GM19238 (cell line): Measurements from ENCODE around the gene TNFSF8.

Experiments
- DNase-seq: peaks from one replicate; pipeline ENCODE4 v3.0.0; 2011; ENCODE audit warnings: low spot score; ENCODE audit not compliant: insufficient read length

TNFSF8 gene

GRCh38 chr9:114930056-114930812 lies at the start of gene TNFSF8:
Gene TNFSF8 (minus strand): TSS chr9:114930591. CDS start chr9:114930303, 288 bp downstream.
- no peak for DNase-seq

GRCh38 chr9:114973216-114973615 lies 42.8 kb upstream of the TNFSF8 start:
- DNase-seq, result no peak

- DNase-seq, result no peak
These were observed 42.2 kb upstream of the TNFSF8 start for GRCh38 chr9:114972510-114973136.

GRCh38 chr9:114969269-114969668 lies 38.9 kb upstream of the TNFSF8 start:
- no peak for DNase-seq

- DNase-seq, result no peak
These were observed 38.3 kb upstream of the TNFSF8 start for GRCh38 chr9:114968671-114969070.

- no peak for DNase-seq
These were observed 35.2 kb upstream of the TNFSF8 start for GRCh38 chr9:114965564-114965963.

- no peak for DNase-seq
These were observed 32.4 kb upstream of the TNFSF8 start for GRCh38 chr9:114962809-114963208.

GRCh38 chr9:114960276-114960675 lies 29.9 kb upstream of the TNFSF8 start:
- no peak for DNase-seq

- no peak for DNase-seq
These were observed 28.4 kb upstream of the TNFSF8 start for GRCh38 chr9:114958844-114959235.

GRCh38 chr9:114958021-114958843 lies 27.8 kb upstream of the TNFSF8 start:
- no peak for DNase-seq

GRCh38 chr9:114957558-114957957 lies 27.2 kb upstream of the TNFSF8 start:
- DNase-seq, result no peak

GRCh38 chr9:114954956-114955582 lies 24.7 kb upstream of the TNFSF8 start:
- no peak for DNase-seq

- no peak for DNase-seq
These were observed 23.6 kb upstream of the TNFSF8 start for GRCh38 chr9:114953959-114954358.

- no peak for DNase-seq
These were observed 22.7 kb upstream of the TNFSF8 start for GRCh38 chr9:114953046-114953445.

- DNase-seq, result no peak
These were observed 20.4 kb upstream of the TNFSF8 start for GRCh38 chr9:114950761-114951160.

GRCh38 chr9:114947058-114947457 lies 16.7 kb upstream of the TNFSF8 start:
- DNase-seq, result no peak

- DNase-seq, result no peak
These were observed 15.4 kb upstream of the TNFSF8 start for GRCh38 chr9:114945616-114946412.

GRCh38 chr9:114941376-114941775 lies 11.0 kb upstream of the TNFSF8 start:
- no peak for DNase-seq

GRCh38 chr9:114938687-114939575 lies 8.5 kb upstream of the TNFSF8 start:
- DNase-seq, result no peak

- no peak for DNase-seq
These were observed 7.1 kb upstream of the TNFSF8 start for GRCh38 chr9:114937516-114937915.
